GM13976 (cell line): Measurements from ENCODE around the gene SNORC.

Source experiments
- DNase-seq: peaks from one replicate; pipeline ENCODE4 v3.0.0; 2012; ENCODE audit warnings: low spot score
- CTCF ChIP-seq: IDR thresholded peaks from 2 replicates; pipeline ENCODE4 v1.5.1; 2012; ENCODE audit warnings: borderline replicate concordance, mild to moderate bottlenecking; ENCODE audit not compliant: insufficient read depth; ENCODE audit errors: extremely low read depth, missing control alignments, control extremely low read depth
- in situ Hi-C: fragments of 300-500 bp; cut with MboI; formaldehyde crosslinking; loops from one replicate; pipeline ENCODE4 v1.12.0; 2022; ENCODE audit warnings: low sequenced_read_pairs, mixed read lengths, inconsistent platforms; ENCODE audit not compliant: unreplicated experiment

SNORC gene

GRCh38 chr2:232885264-232885961 is 15.3 kb downstream of the SNORC start:
- TF ChIP-seq CTCF = no peak
- in situ Hi-C loops = no loop called here
- no peak for DNase-seq

- no peak for TF ChIP-seq CTCF
- in situ Hi-C loops = no loop called here
Measured at GRCh38 chr2:232886176-232886575, 16.1 kb downstream of the SNORC start.

GRCh38 chr2:232886632-232887031 is 16.6 kb downstream of the SNORC start:
- no peak for TF ChIP-seq CTCF
- in situ Hi-C loops = no loop called here
- no peak for DNase-seq

More at GRCh38 chr2:232886176-232886575, 16.1 kb downstream of the SNORC start:
- DNase-seq = no peak

GRCh38 chr2:232887171-232887850 is 17.2 kb downstream of the SNORC start:
- in situ Hi-C loops = no loop called here
- TF ChIP-seq CTCF = no peak
- no peak for DNase-seq

GRCh38 chr2:232888099-232888836 is 18.2 kb downstream of the SNORC start:
- TF ChIP-seq CTCF = no peak
- DNase-seq = no peak
- in situ Hi-C loops = no loop called here

- in situ Hi-C loops = no loop called here
- DNase-seq = no peak
- no peak for TF ChIP-seq CTCF
Measured at GRCh38 chr2:232888839-232889529, 18.9 kb downstream of the SNORC start.
